Osteoblast (primary cell): Measurements from ENCODE around the gene MFAP3L. TPM values are rescaled to one million over a fixed set of nuclear protein-coding genes. Genes with fewer than 3 reads are reported as not detected.

Source experiments
- DNase-seq: peaks from one replicate; pipeline ENCODE4 v3.0.0; 2011; ENCODE audit warnings: low spot score, mixed read lengths; ENCODE audit not compliant: insufficient read length; ENCODE audit errors: missing footprints
- H2AFZ ChIP-seq: 2 replicates; pipeline ENCODE4 v1.6.0; 2011; ENCODE audit warnings: mild to moderate bottlenecking, low read length
- H3K27ac ChIP-seq: 2 replicates; pipeline ENCODE4 v1.5.1; 2011; ENCODE audit warnings: mild to moderate bottlenecking, low read depth, low read length, moderate library complexity
- H3K27me3 ChIP-seq: 2 replicates; pipeline ENCODE4 v1.6.0; 2012; ENCODE audit warnings: mild to moderate bottlenecking, control low read depth, inconsistent platforms, low read length, moderate library complexity; ENCODE audit not compliant: insufficient read depth
- H3K36me3 ChIP-seq: 2 replicates; pipeline ENCODE4 v1.5.1; 2011; ENCODE audit warnings: mild to moderate bottlenecking, low read length, control low read depth, moderate library complexity; ENCODE audit not compliant: insufficient read depth
- H3K4me1 ChIP-seq: 2 replicates; pipeline ENCODE4 v1.5.1; 2011; ENCODE audit warnings: mild to moderate bottlenecking, low read length, control low read depth, moderate library complexity; ENCODE audit not compliant: insufficient read depth
- H3K4me2 ChIP-seq: 2 replicates; pipeline ENCODE4 v1.6.0; 2011; ENCODE audit warnings: mild to moderate bottlenecking, low read length; ENCODE audit not compliant: insufficient read depth
- H3K4me3 ChIP-seq: fragments of 200-600 bp; sonication (generic); 3 replicates; pipeline ENCODE4 v1.5.1; 2012; ENCODE audit warnings: mild to moderate bottlenecking, low read length, inconsistent platforms; ENCODE audit not compliant: insufficient read depth
- H3K79me2 ChIP-seq: 2 replicates; pipeline ENCODE4 v1.6.0; 2012; ENCODE audit warnings: mild to moderate bottlenecking, low read length, control low read depth, inconsistent platforms; ENCODE audit not compliant: insufficient read depth
- H3K9me3 ChIP-seq: 2 replicates; pipeline ENCODE4 v1.5.1; 2011; ENCODE audit warnings: low read depth, low read length, control low read depth
- H4K20me1 ChIP-seq: 2 replicates; pipeline ENCODE4 v1.6.0; 2012; ENCODE audit warnings: mild to moderate bottlenecking, low read length, control low read depth; ENCODE audit not compliant: insufficient read depth
- total RNA-seq: library from RNA; depleted of rRNA; stranded (reverse); fragments of >200 nt; gene quantifications from 2 replicates; pipeline ENCODE4 v1.2.3, GENCODE V29; 2012
- TF ChIP-seq, protein P1 (sequence below): IDR thresholded peaks from 2 replicates; pipeline ENCODE4 v1.5.1; 2011; ENCODE audit warnings: mild to moderate bottlenecking, low read depth, low read length, moderate library complexity; ENCODE audit errors: extremely low read depth

Gene MFAP3L
- total RNA-seq, 1 donor = 7.6 TPM

DNA sequence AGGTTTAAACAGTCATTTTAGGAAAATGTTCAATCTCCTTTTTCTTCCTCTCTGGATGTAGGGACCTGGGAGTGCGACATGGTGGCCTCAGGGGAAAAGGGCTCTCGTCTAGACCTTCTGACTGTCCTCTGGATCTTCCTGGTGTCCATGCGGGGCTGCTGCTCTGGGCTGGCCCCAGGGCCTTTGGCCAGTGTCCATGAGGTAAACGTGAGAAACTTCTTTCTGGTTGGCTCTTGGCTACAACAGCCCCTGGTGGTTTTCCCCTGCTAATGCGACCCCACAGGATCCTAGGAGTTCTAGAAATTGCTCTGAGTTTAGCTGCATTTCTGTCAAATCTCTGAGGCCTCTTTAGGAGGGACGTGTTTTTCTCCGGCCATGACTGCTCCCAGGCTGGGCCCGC, 85.7 kb downstream of the MFAP3L start:
- no peak overlapping the region for H3K4me3 ChIP-seq
- no peak overlapping the region for H3K27ac ChIP-seq
- H3K4me2 ChIP-seq = no peak overlapping the region
- H2AFZ ChIP-seq = no peak overlapping the region
- H3K79me2 ChIP-seq = no peaks in the 10 kb centered on the region
- no peaks in the 10 kb centered on the region for H3K36me3 ChIP-seq
- TF ChIP-seq, protein P1, sequence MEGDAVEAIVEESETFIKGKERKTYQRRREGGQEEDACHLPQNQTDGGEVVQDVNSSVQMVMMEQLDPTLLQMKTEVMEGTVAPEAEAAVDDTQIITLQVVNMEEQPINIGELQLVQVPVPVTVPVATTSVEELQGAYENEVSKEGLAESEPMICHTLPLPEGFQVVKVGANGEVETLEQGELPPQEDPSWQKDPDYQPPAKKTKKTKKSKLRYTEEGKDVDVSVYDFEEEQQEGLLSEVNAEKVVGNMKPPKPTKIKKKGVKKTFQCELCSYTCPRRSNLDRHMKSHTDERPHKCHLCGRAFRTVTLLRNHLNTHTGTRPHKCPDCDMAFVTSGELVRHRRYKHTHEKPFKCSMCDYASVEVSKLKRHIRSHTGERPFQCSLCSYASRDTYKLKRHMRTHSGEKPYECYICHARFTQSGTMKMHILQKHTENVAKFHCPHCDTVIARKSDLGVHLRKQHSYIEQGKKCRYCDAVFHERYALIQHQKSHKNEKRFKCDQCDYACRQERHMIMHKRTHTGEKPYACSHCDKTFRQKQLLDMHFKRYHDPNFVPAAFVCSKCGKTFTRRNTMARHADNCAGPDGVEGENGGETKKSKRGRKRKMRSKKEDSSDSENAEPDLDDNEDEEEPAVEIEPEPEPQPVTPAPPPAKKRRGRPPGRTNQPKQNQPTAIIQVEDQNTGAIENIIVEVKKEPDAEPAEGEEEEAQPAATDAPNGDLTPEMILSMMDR = no peak
- DNase-seq = no peak
- H3K9me3 ChIP-seq = no peaks in the 10 kb centered on the region
- H4K20me1 ChIP-seq = no peaks in the 10 kb centered on the region
- no peaks in the 10 kb centered on the region for H3K27me3 ChIP-seq
- H3K4me1 ChIP-seq = no peaks in the 10 kb centered on the region

Other genes starting within 250 kb of the MFAP3L start
- 4.0 and 6.5 TPM in 2 replicates for gene AADAT, start 63.6 kb upstream of the MFAP3L start, total RNA-seq